LHCN-M2 (cell line): Measurements from ENCODE around the gene SUDS3. TPM values are rescaled to one million over a fixed set of nuclear protein-coding genes. Genes with fewer than 3 reads are reported as not detected.
A peak's percentile ranks its signal among the peaks of the same experiment; 100 is the strongest.

Experiments
- DNase-seq: peaks from one replicate; pipeline ENCODE4 v3.0.0-alpha.2; 2012; ENCODE audit warnings: low read depth
- total RNA-seq: library from RNA; depleted of rRNA; stranded (reverse); fragments of >200 nt; gene quantifications from 2 replicates; pipeline ENCODE4 v1.2.3, GENCODE V29; 2014

The SUDS3 gene
- total RNA-seq, 1 experiment from 2014 or later, result 30.4 TPM

GRCh38 chr12:118356809-118357256 lies 19.5 kb upstream of the SUDS3 start:
- DNase-seq, result peak; percentile 87

DNA sequence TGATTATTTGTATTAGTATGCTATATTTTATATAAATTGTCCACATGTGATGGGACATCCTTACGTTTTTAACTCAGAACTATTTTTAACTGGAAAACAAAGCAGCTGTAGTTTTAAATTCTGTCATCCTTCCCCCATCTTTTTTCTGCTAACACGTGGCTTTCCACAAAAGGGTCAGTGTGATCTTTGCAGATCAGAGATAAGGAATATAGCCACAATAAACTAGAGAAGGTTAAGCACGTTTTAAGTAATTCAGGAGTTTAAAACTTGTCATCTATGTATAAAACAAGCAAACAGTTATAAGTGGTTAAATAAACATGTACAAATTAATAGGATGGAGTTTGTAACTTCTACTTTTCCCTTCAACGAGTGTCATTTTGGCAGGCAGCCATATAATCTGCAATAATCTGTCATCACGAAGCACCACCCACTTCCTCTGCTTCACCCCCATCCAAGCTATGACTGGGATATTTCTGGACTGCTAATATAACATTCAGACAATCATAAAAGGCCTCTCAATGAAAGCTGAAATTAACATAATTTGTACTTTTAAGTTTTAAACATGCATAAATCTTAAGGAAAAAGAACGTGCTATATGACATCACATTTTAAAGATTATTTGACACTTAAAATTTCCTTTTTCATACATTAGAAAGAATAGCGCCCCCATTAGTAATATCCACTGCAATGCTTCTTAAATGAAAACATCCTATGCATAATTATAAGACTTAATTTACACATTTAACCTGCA lies 18.9 kb upstream of the SUDS3 start:
- peak; percentile 73 for DNase-seq

DNA sequence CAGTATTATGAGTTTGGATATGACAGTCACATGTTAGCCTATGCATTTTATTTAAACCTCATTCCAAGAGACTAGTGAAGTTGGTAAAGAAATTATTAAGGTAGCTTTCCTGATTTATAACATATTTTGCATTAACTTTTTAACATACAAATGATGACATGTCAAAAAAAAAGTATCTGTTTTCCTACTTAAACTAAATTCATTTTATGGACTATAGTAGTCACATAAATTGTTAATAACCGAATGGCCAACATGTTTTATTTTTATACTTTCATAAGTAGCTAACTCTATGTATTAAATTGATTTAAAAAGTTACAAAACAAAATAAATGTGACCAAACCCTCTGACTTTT lies 18.4 kb upstream of the SUDS3 start:
- no peak for DNase-seq

DNA sequence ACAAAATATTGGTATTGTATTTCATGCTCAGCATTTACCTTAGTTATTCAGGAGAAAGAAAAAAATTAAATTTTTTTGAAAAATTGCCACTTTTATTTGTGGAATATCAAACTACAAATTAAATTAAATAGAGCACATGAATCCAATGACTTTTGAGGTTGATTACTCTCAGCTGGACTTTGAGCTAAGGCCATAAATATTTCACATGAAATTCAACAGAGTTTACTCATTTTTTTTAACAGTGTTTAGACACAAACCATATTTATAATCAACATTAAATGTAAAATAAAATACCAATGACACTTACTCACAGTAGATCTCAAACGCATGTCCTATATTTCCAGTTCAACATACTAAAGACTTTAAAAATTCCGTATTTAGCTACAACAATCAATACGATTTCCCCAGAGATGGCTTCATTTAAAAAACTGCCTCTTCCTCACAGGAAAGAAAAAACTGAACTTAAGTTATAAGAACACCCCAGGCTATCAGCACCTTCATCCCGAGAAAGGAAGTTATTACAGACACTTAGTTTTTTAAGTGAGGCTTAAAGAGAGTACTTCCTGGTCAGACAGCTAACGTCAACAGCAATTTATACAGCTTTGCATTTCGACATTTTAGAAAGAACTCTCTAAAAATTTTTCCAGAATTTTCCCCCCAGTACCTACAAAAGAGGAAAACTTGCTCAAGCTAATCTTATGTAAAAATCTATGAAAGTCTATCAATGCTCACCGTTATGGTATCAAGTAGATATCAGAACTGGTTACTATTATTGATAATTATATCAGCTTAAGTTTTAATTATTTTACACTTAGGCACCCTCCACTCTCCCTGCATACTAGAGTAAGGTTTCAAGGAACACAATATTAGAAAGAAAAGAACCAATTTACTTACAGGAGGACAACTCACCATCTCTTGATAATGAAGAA lies 17.5 kb upstream of the SUDS3 start:
- no peak for DNase-seq

DNA sequence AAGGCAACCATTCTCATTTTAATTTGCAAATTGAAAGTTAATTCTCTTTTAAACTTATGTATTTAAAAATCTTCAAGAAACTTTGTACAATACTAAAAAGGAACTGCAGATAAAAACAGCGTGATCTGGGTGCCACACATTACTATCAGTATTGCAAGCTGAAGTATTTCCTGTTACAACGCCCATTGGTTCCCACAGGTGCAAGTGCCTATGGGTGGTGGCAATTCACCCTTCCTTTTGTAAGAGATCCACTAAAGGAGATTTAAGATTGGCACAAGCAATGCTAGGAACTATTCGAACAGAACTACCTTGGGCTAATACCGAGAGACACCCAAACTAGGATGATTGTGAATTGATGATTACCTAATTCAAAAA lies 16.8 kb upstream of the SUDS3 start:
- no peak for DNase-seq

GRCh38 chr12:118361092-118361404 lies 15.3 kb upstream of the SUDS3 start:
- no peak for DNase-seq

- no peak for DNase-seq
Observed at GRCh38 chr12:118361889-118362288, 14.5 kb upstream of the SUDS3 start.

- no peak for DNase-seq
Observed at GRCh38 chr12:118368821-118369220, 7.5 kb upstream of the SUDS3 start.

DNA sequence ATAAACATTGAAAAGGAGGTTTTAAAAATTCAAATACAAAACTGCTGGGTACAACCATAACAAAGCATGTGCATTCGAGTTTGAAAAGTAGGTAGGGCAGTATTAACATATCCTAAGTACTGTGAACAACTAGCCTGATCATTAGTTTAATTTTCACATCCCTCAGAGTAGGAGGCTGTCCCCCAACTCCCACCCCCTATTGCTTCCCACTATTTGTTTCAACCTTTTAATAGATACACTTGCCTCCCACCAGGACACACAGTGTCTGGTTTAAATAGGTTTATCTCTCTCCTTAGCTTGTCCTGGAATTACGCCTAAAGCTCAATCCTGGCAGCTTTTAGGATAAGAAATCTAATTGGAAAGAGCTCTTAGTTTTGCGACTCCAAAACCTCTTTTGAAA lies 5.8 kb upstream of the SUDS3 start:
- no peak for DNase-seq

DNA sequence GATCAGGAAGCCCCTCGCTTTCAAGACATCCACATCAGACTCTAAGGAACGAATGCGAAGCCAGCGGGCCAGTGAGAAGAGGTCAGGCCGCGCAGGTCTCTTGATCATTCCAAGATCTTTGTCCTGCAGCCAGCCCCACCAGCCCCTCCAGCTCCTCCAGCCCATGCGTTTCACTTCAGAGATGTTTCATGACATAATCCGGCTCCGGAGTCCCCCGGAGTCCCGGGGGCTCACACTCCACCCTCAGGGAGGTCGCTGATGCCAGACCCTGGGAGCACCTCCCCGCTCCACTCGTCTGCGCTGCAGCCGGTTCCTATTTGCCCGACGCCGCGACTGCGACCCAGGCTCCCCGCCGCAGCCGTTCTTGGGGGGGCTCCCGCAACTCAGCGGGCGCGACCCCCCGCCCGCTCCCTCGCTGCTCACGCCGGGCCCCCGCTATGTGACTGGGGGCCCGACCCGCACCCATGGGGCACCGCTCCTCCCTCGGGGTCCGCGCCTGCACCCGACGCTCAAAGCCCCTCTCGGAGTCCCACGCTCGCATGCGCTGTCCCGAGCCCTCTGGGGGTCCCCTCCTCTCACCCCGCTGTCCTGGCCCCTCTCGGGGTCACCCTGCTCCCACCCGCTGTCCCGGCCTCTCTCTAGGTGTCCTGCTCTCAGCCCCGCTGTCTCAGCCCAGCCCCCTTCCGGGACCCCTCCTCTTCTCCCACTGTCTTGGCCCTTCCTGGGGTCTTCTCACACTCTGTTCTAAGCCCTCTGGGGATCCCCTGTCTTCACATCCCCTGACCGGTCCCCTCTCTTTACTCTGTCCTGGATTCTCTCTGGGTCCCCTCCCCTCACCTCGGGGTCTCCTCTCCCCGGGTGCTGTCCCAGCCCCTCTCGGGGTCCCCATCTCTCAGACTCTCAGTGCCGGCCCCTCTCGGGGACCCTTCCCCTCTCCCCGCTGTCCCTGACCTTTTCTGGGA lies 4.8 kb upstream of the SUDS3 start:
- DNase-seq, result no peak

DNA sequence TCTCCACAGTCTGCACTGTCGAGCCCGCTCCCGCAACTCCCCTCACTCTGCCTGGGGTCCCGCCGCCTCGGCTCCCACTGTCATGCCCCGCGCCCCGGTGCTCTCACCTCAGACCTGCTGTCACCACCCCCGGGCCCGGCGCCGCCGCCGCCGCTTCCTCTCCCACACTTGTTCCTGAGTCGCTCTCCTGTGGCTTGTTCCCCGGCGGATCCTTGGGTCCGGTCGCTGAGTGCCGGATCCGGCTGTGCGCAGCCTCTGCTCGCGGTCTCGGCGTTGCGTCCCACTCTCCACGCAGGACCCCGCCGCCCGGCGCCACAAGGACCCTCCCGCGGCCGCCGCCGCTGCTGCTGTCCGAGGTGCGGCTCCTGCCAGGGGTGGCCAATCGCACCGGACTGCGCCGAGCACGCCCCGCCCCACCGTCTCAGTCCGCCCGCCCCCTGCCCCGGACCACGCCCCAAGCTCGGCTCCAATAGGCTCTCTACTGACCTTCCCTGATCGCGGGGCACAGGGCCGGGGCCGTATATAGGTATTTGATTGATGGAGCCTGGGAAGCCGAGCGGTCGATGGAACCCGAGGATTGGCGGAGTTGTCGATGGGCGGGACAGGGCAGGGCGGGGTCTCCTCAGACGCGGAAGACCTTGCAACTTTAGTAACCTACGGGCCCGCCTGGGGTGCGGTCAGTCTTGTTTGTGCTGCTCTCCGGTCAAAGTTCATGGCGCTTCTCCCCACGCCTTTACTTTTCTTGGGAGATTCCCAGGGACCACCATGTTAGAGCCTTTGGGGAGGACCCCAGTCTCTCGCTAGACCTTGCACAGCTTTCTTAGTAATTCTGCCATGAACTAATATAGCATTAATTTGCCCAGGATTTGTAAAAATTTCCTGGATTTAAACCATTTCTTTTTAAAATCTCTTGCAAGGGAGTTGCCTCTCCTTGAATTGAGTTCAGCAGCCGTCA lies 3.5 kb upstream of the SUDS3 start, which contains the start of gene TAOK3:
Gene TAOK3 (minus strand): TSS at position 367 of the 955 bp plus-strand sequence. CDS start 117,340 bp downstream, outside the sequence.
- DNase-seq, result peak; percentile 99

- DNase-seq, result no peak
Observed at GRCh38 chr12:118373616-118374015, 2.7 kb upstream of the SUDS3 start.

- DNase-seq, result no peak
Observed at GRCh38 chr12:118374126-118374725, 2.1 kb upstream of the SUDS3 start.

DNA sequence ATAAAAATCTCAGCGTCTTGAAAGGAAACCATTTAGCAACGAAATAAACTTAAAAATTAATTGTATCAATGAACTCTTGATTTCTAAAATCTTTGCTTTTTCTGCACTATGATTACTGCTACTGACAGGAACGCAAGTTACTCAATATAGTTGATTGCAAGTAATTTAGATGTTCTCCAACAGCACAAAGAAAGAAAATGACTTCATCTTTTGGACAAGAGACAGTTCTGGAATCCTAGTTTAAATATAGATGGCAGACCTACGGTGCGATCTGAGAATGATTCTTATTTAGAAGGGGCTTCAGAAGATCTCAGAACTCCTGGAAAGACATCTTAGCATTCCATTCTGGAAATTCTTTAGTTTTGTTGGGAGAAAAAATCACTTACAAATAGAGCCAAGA lies 1.4 kb upstream of the SUDS3 start:
- DNase-seq, result no peak

GRCh38 chr12:118375348-118375747 lies 1.0 kb upstream of the SUDS3 start:
- no peak for DNase-seq

GRCh38 chr12:118377021-118377883 lies 897 bp downstream of the SUDS3 start:
- no peak for DNase-seq

- peak; percentile 85 for DNase-seq
Observed at GRCh38 chr12:118377884-118378470, 1.6 kb downstream of the SUDS3 start.

GRCh38 chr12:118391424-118391823 lies 15.1 kb downstream of the SUDS3 start:
- no peak for DNase-seq

GRCh38 chr12:118391836-118392235 lies 15.5 kb downstream of the SUDS3 start:
- no peak for DNase-seq
